Measurements from ENCODE around the gene PIP5K1B.
"Not testable (repeated sequence)": the region's sequence is repeated elsewhere in the genome, so short reads cannot be mapped to it uniquely, and the experiment has no call there.

The PIP5K1B gene

DNA sequence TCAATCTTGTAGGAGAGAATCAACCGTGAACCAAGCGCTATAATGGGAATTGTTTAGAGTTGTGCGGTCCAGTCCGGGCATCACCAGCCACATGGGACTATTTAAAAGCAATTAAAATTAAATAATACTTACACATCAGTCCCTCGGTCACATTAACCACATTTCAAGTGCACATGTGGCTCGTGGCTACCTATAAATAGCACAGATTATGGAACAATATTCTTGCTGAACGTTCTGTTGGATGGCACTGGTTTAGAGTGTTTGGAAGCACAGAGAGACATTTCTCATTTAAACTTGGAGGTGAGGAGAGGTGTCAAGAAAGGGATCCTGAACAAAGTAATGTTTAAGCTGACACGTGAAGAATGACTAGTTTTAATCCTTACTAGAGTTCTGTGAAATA lies 12.5 kb upstream of the PIP5K1B start:
- FAIRE-seq, result no peak
- TF ChIP-seq POLR2AphosphoS5 (IDR thresholded peaks at IDR 0.05; ENCODE audit: low read depth, low read length), result no peak
- TF ChIP-seq POLR2A (IDR thresholded peaks at IDR 0.05; ENCODE audit: low read depth, low read length), result no peak
- no peak for TF ChIP-seq TAF1 (IDR thresholded peaks at IDR 0.05; ENCODE audit: borderline replicate concordance, low read depth, low read length)
- no peak for DNase-seq (ENCODE audit: insufficient read length)

DNA sequence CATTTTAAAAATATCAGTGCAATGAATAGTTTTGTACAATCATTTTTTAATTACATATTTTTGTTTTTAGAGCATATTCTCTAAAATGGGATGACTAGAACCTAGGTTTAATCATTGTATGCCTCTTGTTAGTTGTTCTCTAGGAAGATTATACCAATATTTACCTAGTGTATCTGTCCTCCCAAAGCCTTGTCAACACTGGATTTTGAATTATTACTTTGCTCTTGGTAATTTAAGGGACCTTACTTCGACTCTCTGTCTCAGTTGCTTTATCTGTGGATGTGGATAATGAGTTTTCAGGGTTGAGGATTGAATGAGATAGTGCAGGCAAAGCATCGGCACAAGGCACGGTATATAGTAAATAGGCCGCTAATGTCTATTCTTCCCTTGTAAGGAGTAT lies 10.9 kb upstream of the PIP5K1B start:
- FAIRE-seq (no peak), DNase-seq (ENCODE audit: insufficient read length) (no peak)
- TF ChIP-seq TAF1 (IDR thresholded peaks at IDR 0.05; ENCODE audit: borderline replicate concordance, low read depth, low read length) (no peak), POLR2A (IDR thresholded peaks at IDR 0.05; ENCODE audit: low read depth, low read length) (no peak), POLR2AphosphoS5 (IDR thresholded peaks at IDR 0.05; ENCODE audit: low read depth, low read length) (no peak)

DNA sequence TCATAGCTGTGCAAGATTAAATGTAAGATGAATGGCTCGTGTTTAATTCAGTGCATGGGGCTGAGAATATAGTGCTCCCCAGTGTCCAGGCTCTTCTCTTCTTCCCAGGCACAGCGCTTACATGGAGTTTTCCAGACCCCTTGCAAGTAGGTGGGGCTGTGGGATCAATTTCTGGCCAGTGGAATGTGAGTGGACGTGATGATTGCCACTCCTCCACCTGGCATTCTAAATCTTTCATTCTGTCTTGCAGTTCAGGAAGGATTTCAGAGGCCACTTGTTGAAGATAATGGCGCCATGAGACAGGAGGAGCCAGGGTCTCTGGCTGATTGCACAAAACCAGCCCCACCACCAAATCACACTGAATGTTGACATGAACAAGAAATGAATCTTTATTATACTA lies 7.2 kb upstream of the PIP5K1B start:
- FAIRE-seq, result no peak
- DNase-seq (ENCODE audit: insufficient read length), result no peak
- TF ChIP-seq TAF1 (IDR thresholded peaks at IDR 0.05; ENCODE audit: borderline replicate concordance, low read depth, low read length), result no peak
- TF ChIP-seq POLR2A (IDR thresholded peaks at IDR 0.05; ENCODE audit: low read depth, low read length), result no peak
- TF ChIP-seq POLR2AphosphoS5 (IDR thresholded peaks at IDR 0.05; ENCODE audit: low read depth, low read length), result no peak

DNA sequence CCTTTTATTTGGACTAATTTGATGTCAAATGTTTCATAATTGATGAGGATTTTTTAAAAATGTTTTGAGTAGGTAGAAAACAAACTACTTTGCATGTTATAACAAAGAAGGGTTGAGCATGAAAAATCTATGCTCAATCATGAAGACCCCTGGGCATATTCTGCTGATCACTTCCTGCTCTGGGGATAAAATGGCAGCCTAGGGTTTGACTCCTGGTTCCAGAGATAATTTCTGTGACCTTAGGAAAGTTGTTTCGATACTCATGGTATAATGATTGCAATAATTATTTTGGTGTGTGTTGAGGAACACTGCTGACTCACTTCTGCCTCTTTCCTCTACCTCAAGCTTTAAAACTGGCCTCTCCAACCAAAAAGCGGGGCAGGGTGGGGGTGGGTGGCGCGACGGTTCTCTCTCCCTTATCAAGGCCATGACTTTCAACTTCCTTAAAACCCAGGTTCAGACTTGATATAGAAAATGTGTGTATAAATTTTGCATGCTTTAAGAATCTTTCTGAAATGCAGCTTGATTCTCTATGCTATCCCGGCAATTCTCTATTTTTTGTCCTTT lies 6.0 kb upstream of the PIP5K1B start:
- FAIRE-seq, result no peak
- TF ChIP-seq POLR2A (IDR thresholded peaks at IDR 0.05; ENCODE audit: low read depth, low read length) (no peak), TAF1 (IDR thresholded peaks at IDR 0.05; ENCODE audit: borderline replicate concordance, low read depth, low read length) (no peak), POLR2AphosphoS5 (IDR thresholded peaks at IDR 0.05; ENCODE audit: low read depth, low read length) (no peak)
- no peak for DNase-seq (ENCODE audit: insufficient read length)

DNA sequence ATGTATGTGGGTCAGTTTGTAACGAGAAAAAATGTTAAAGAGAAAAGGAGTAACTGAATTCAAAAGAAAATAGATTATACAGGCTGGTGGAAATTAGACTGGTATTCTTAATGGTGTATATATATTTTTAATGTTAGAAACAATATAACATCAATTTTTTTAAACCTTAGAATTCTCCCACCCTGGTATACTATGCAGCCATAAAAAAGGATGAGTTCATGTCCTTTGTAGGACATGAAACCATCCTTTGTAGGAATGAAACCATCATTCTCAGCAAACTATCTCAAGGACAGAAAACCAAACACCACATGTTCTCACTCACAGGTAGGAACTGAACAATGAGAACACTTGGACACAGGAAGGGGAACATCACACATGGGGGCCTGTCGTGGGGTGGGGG lies 5.4 kb upstream of the PIP5K1B start:
- not testable (repeated sequence) for FAIRE-seq; DNase-seq (ENCODE audit: insufficient read length)

DNA sequence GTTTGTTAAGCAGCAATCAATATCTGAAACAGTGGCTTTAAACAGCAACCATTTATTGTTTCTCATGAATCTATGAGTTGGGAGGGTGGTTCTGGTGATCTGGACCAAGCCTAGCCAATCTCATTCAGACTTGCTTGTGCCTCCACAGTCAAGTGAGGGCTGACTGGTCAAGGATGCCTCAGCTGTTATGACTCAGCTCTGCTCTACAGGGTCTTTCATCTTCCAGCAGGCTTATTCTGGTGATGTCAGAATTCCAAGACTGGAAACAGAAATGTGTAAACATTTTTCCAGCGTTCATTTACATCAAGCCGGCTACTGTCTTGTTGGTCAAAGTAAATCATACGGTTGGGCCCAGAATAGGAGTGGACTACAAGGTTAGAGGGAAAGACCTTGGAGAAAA lies 2.5 kb upstream of the PIP5K1B start:
- no peak for DNase-seq (ENCODE audit: insufficient read length)
- no peak for FAIRE-seq

DNA sequence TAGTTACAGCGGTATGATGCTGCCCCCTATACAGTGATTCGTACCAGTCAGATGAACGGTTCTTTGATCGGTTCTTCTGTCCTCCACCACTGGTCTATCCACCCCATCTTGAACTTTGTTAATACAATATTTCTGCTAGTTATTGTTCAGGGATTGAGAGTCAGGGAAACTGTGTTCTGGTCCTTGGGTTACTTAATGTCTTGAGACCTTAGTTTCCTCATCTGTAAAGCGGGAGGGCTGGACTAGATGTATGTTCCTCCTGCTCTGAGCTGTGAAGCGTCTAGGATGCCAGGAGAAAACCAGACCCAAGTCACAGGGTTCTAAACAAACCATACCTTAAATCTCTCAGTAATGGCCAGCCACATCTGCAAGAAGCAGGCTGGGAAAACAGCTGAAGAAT lies 1.4 kb upstream of the PIP5K1B start:
- DNase-seq (ENCODE audit: insufficient read length), result no peak
- TF ChIP-seq TAF1 (IDR thresholded peaks at IDR 0.05; ENCODE audit: borderline replicate concordance, low read depth, low read length) (no peak), POLR2AphosphoS5 (IDR thresholded peaks at IDR 0.05; ENCODE audit: low read depth, low read length) (no peak), POLR2A (IDR thresholded peaks at IDR 0.05; ENCODE audit: low read depth, low read length) (no peak)
- no peak for FAIRE-seq

More for the DNA sequence above, 2.5 kb upstream of the PIP5K1B start:
- TF ChIP-seq TAF1 (IDR thresholded peaks at IDR 0.05; ENCODE audit: borderline replicate concordance, low read depth, low read length), result no peak
- TF ChIP-seq POLR2AphosphoS5 (IDR thresholded peaks at IDR 0.05; ENCODE audit: low read depth, low read length), result no peak
- no peak for TF ChIP-seq POLR2A (IDR thresholded peaks at IDR 0.05; ENCODE audit: low read depth, low read length)

DNA sequence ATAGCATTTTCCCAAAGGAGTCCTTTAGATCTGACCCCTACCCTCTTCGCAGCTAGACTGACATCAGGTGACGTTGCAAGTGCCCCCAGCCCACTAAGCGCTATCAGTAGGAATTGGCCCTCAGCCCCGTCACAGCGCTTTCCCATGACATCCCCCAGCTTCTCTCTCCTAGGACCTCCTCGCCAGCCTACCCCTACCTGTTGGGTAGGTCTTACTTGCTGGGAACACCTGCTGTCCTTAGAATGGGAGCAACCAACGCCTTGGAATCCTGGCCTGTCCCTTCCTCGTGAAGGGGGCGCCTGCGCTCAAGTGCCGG lies 584 bp upstream of the PIP5K1B start:
- no peak for TF ChIP-seq POLR2A (IDR thresholded peaks at IDR 0.05; ENCODE audit: low read depth, low read length)
- TF ChIP-seq TAF1 (IDR thresholded peaks at IDR 0.05; ENCODE audit: borderline replicate concordance, low read depth, low read length), result no peak
- no peak for TF ChIP-seq POLR2AphosphoS5 (IDR thresholded peaks at IDR 0.05; ENCODE audit: low read depth, low read length)
- no peak for DNase-seq (ENCODE audit: insufficient read length)
- FAIRE-seq, result peak; percentile 24

DNA sequence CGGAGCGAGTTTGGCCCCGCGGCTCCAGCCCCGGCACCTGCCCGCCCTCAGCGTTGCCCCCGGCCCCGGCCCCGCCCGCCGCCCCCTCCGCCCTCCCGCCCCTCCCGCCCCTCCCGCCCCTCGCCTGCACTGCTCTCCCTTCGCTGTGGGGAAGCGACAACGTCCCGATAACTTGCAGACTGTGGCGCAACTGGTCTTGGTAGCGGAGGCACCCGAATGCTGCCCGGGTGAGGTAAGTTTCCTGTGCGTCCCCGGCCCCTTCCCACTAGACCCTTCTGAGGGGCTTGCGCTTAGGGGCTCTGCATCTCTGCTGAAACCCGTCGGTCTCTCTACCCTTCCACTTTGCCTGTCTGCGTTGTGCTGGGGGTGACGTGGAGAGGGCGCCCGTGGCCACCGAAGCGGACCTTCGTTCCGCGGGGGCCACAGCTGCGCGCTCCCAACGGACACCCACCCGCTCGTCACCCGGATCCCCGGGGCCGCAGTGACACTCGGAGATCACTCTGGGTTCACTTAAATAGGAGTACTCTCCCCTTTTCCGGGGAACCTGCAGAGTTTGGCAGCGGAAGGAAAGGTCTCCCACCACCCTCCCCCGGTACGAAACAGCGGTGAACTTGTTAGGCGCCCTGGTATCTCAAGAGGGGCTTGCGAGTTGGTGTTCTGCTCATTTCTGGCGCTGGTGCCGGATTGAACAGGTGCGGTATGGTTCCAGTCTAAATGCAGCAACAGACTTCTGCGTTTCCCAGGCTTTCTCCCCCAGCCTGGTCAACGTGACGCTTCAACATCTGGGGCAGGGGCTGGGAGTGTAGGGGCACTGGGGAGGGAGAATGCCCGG lies 707 bp downstream of the PIP5K1B start:
- FAIRE-seq (no peak), DNase-seq (ENCODE audit: insufficient read length) (peak; percentile 32)
- no peak; the same call in 1 of the 2 replicates for TF ChIP-seq POLR2AphosphoS5 (IDR thresholded peaks at IDR 0.05; ENCODE audit: low read depth, low read length)
- TF ChIP-seq TAF1 (IDR thresholded peaks at IDR 0.05; ENCODE audit: borderline replicate concordance, low read depth, low read length), result no peak
- TF ChIP-seq POLR2A (IDR thresholded peaks at IDR 0.05; ENCODE audit: low read depth, low read length), result no peak

DNA sequence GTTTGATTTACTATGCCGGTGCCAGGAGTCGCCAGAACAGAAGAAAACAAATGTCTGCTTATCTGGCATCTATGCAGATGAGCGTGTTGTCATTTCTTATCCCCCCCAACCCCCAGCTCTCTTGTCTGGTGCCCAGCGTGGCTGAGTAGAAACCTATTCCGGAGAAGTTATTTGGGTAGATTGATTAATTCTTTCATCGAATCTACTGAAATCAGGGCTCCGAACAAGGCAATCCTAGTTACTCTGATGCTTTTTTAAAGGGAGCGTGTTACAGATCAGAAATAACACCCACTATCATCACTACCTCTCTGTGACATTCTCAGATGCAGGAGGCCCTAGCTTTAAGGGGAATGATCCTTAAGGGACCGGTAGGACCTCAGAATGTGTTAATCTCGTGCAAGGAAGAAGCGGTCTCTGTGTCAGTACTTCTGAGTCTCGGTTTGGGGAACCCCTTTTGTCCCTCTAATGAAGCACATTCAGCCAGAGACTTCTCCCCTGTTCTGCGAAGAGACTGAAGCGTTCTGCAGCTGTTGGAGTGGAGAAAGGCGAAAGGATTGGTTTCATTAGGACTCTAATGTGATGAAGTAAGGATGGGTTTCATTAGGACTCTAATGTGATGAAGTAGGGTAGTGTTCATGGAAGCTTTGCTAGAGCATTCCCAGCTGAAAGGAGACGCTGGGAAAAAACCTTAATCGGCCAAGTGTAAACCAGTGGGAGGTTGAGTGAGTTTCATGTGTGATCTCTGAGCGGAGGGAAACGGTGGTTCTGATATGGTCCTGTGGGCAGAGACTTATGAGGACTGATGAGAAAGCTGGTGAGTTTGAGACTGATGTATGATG lies 1.5 kb downstream of the PIP5K1B start:
- peak; percentile 94 for FAIRE-seq
- 0 out of 2 replicates have a peak, but pooled peaks have one; percentile 27 for TF ChIP-seq TAF1 (IDR thresholded peaks at IDR 0.05; ENCODE audit: borderline replicate concordance, low read depth, low read length)
- TF ChIP-seq POLR2A (IDR thresholded peaks at IDR 0.05; ENCODE audit: low read depth, low read length), result peak; percentile 32
- TF ChIP-seq POLR2AphosphoS5 (IDR thresholded peaks at IDR 0.05; ENCODE audit: low read depth, low read length), result peak; percentile 69
- peak; percentile 25 for DNase-seq (ENCODE audit: insufficient read length)

DNA sequence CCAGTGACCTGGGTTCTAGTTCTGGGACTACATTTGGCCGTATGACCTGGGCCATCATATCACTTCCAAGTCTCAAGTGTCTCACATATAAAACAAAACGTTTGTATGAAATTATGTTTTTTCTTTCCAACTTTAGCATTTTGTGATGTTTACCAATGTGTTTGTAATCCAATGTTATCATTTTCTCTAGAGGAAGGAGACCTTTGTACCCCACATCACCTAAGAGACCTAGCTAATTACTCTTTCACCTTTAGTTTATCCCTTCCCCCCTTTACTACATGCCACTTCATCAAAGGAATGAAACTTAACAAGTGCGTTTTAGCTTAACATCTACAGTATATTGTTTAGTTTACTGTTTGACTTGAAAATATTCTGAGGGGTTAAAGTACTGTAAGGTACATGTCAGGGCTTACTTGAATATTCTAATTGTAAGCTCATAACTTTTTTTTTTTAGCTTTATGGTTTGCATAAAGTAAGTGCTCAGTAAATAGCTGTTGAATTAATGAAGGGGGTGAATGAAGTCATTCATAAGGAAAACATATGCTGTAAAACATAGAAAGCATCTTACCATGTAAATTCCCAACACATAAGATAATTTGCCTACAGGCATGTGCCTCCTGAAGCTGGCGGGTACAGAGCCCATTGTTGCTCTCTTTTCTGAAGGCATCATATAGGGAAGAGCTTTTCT lies 2.9 kb downstream of the PIP5K1B start:
- TF ChIP-seq POLR2A (IDR thresholded peaks at IDR 0.05; ENCODE audit: low read depth, low read length) (no peak), TAF1 (IDR thresholded peaks at IDR 0.05; ENCODE audit: borderline replicate concordance, low read depth, low read length) (no peak), POLR2AphosphoS5 (IDR thresholded peaks at IDR 0.05; ENCODE audit: low read depth, low read length) (no peak)
- peak; percentile 48 for FAIRE-seq
- no peak for DNase-seq (ENCODE audit: insufficient read length)
